Endodermal cell (in vitro differentiated cells): ENCODE measurements around the gene MSX2. TPM values are rescaled to one million over a fixed set of nuclear protein-coding genes. Genes with fewer than 3 reads are reported as not detected.
A peak's percentile ranks its signal among the peaks of the same experiment; 100 is the strongest.

Experiments used
- DNase-seq: peaks from one replicate; pipeline ENCODE4 v3.0.0-alpha.2; 2017
- H3K27ac ChIP-seq: 2 replicates; pipeline ENCODE4 v1.5.1; 2013; ENCODE audit warnings: mild to moderate bottlenecking, low read depth, low read length, moderate library complexity
- H3K27me3 ChIP-seq: 2 replicates; pipeline ENCODE4 v1.6.1; 2013; ENCODE audit warnings: mild to moderate bottlenecking, low read length, moderate library complexity; ENCODE audit not compliant: insufficient read depth, control insufficient read depth, poor library complexity, severe bottlenecking
- H3K36me3 ChIP-seq: 2 replicates; pipeline ENCODE4 v1.7.0; 2013; ENCODE audit warnings: mild to moderate bottlenecking, low read length, moderate library complexity; ENCODE audit not compliant: control insufficient read depth, insufficient read depth
- H3K4me1 ChIP-seq: one replicate; pipeline ENCODE4 v1.7.0; 2013; ENCODE audit warnings: low read length; ENCODE audit not compliant: control insufficient read depth, insufficient read depth
- H3K4me3 ChIP-seq: 2 replicates; pipeline ENCODE4 v1.5.1; 2013; ENCODE audit warnings: mild to moderate bottlenecking, low read length, moderate library complexity
- H3K9ac ChIP-seq: 2 replicates; pipeline ENCODE4 v1.6.1; 2013; ENCODE audit warnings: mild to moderate bottlenecking, low read length, moderate library complexity; ENCODE audit not compliant: poor library complexity, severe bottlenecking; ENCODE audit errors: extremely low read depth
- H3K9me3 ChIP-seq: 2 replicates; pipeline ENCODE4 v1.6.1; 2013; ENCODE audit warnings: mild to moderate bottlenecking, low read length, moderate library complexity; ENCODE audit not compliant: control insufficient read depth
- H3K27ac Mint-ChIP-seq: 2 replicates; pipeline ENCODE4 v1.8.0; 2020; ENCODE audit warnings: mixed read lengths
- H3K27me3 Mint-ChIP-seq: 2 replicates; pipeline ENCODE4 v1.8.0; 2021; ENCODE audit warnings: mild to moderate bottlenecking, mixed read lengths; ENCODE audit not compliant: insufficient read depth
- H3K36me3 Mint-ChIP-seq: 2 replicates; pipeline ENCODE4 v1.8.0; 2020; ENCODE audit warnings: low read depth, mixed read lengths
- H3K4me1 Mint-ChIP-seq: 2 replicates; pipeline ENCODE4 v1.8.0; 2020; ENCODE audit warnings: mixed read lengths
- H3K4me3 Mint-ChIP-seq: 2 replicates; pipeline ENCODE4 v1.8.0; 2020; ENCODE audit warnings: mild to moderate bottlenecking, moderate library complexity, mixed read lengths
- H3K9me3 Mint-ChIP-seq: 2 replicates; pipeline ENCODE4 v1.8.0; 2020; ENCODE audit warnings: mild to moderate bottlenecking, mixed read lengths
- WGBS, 2 experiments: methylation state at CpG; one replicate each; pipeline versions ENCODE4 v1.1.5 to v1.1.7; 2013; ENCODE audit warnings: missing lambda C conversion rate in 2 of 2, mixed read lengths in 1 of 2; ENCODE audit not compliant: insufficient coverage in 1 of 2, insufficient read length in 1 of 2; 5-methylcytosine and 5-hydroxymethylcytosine counted together
- total RNA-seq, 2 donors: library from RNA; stranded (reverse); fragmentation: NEBNext Ultra II Directional in 1 of 2; extraction: Animal tissue kit (Norgen Biotek cat#: 25700) in 1 of 2; gene quantifications; 2 replicates in 1 of 2; 3 replicates in 1 of 2; pipeline ENCODE4 v1.2.1, GENCODE V29; 2021
- TF ChIP-seq, protein P1 (sequence below): fragments of 200-600 bp; sonication (generic); conservative IDR thresholded peaks from 2 replicates; pipeline ENCODE4 v1.5.0; 2021; ENCODE audit warnings: antibody characterized with exemption, mild to moderate bottlenecking

The MSX2 gene
- total RNA-seq, 2 donors from 2014 or later: 4.2 to 20.0 TPM

GRCh38 chr5:174732036-174733020, 7.9 kb downstream of the MSX2 start:
- H3K36me3 ChIP-seq: peaks cover 7% of the 10 kb centered on the region
- DNase-seq: peak; percentile 83

DNA sequence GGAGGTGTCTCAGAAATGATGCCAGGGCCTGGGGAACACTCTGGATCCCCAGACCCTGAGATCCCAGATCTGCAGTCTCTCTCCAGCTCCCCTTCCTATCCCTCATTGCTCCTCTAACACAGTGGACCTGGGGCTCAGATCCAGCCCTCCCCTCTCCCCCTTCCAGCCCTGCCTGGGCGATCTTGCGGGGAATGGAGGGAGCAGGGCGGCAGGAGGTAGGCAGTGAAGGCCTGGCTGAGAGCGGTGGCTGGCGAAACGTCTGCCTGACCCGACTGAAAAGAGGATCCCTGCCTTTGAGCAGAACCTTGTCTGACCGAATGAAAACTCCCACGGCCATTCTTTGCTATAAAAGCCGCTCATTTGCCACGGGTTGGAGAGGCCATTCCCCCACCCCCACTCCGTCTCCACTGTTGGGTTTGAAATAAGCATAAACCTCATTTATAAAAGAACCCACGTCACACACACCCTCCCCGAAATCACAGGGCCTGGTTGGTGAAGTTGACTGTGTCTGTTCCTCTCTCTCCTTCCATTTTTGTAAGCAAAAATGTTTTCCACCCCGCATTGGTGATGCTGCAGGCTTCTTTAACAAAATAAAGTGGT, 8.8 kb downstream of the MSX2 start:
- H3K36me3 ChIP-seq: peaks cover 7% of the 10 kb centered on the region
- peaks cover 22% of the 10 kb centered on the region for H3K4me1 ChIP-seq
- Mint-ChIP-seq H3K27me3 (peaks cover 94% of the 10 kb centered on the region), H3K4me3 (peak overlapping the region; percentile 45), H3K9me3 (no peaks in the 10 kb centered on the region), H3K36me3 (peaks cover 19% of the 10 kb centered on the region), H3K27ac (no peak overlapping the region), H3K4me1 (peaks cover 58% of the 10 kb centered on the region)
- H3K9me3 ChIP-seq: no peaks in the 10 kb centered on the region
- H3K27ac ChIP-seq: peak overlapping the region; percentile 91
- peak; percentile 77 for DNase-seq
- 3 to 15% methylated on average over 10 to 15 of the region's 15 CpGs for WGBS, 2 experiments
- peaks cover 100% of the 10 kb centered on the region for H3K27me3 ChIP-seq
- TF ChIP-seq, protein P1, sequence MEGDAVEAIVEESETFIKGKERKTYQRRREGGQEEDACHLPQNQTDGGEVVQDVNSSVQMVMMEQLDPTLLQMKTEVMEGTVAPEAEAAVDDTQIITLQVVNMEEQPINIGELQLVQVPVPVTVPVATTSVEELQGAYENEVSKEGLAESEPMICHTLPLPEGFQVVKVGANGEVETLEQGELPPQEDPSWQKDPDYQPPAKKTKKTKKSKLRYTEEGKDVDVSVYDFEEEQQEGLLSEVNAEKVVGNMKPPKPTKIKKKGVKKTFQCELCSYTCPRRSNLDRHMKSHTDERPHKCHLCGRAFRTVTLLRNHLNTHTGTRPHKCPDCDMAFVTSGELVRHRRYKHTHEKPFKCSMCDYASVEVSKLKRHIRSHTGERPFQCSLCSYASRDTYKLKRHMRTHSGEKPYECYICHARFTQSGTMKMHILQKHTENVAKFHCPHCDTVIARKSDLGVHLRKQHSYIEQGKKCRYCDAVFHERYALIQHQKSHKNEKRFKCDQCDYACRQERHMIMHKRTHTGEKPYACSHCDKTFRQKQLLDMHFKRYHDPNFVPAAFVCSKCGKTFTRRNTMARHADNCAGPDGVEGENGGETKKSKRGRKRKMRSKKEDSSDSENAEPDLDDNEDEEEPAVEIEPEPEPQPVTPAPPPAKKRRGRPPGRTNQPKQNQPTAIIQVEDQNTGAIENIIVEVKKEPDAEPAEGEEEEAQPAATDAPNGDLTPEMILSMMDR: no peak
- no peak overlapping the region for H3K9ac ChIP-seq
- H3K4me3 ChIP-seq: no peak overlapping the region

More at GRCh38 chr5:174732036-174733020, 7.9 kb downstream of the MSX2 start:
- Histone ChIP-seq H3K4me3 (peak overlapping the region; percentile 68), H3K9me3 (no peaks in the 10 kb centered on the region), H3K9ac (no peak overlapping the region), H3K4me1 (peaks cover 25% of the 10 kb centered on the region), H3K27me3 (peaks cover 100% of the 10 kb centered on the region), H3K27ac (peak overlapping the region; percentile 91)
- H3K4me1 Mint-ChIP-seq: peaks cover 67% of the 10 kb centered on the region
- H3K36me3 Mint-ChIP-seq: peaks cover 19% of the 10 kb centered on the region
- TF ChIP-seq, protein P1: no peak
- WGBS, 2 experiments: 3 to 4% methylated on average over 31 to 62 of the region's 62 CpGs
- H3K4me3 Mint-ChIP-seq: peak overlapping the region; percentile 45
- H3K27ac Mint-ChIP-seq: no peak overlapping the region
- no peaks in the 10 kb centered on the region for H3K9me3 Mint-ChIP-seq
- peaks cover 99% of the 10 kb centered on the region for H3K27me3 Mint-ChIP-seq

- no peak overlapping the region for H3K27ac Mint-ChIP-seq
- WGBS, 2 experiments: 0 to 22% methylated on average over 2 to 3 of the region's 3 CpGs
Observed at GRCh38 chr5:174733836-174734235, 9.5 kb downstream of the MSX2 start.

More at GRCh38 chr5:174733836-174734235, 9.5 kb downstream of the MSX2 start:
- TF ChIP-seq, protein P1: no peak
- Mint-ChIP-seq H3K4me3 (peak overlapping the region; percentile 45), H3K4me1 (peaks cover 54% of the 10 kb centered on the region), H3K27me3 (peaks cover 90% of the 10 kb centered on the region), H3K9me3 (no peaks in the 10 kb centered on the region), H3K36me3 (peaks cover 14% of the 10 kb centered on the region)
- H3K9ac ChIP-seq: no peak overlapping the region
- H3K9me3 ChIP-seq: no peaks in the 10 kb centered on the region
- DNase-seq: no peak
- peak overlapping the region; percentile 91 for H3K27ac ChIP-seq
- H3K4me3 ChIP-seq: no peak overlapping the region
- peaks cover 22% of the 10 kb centered on the region for H3K4me1 ChIP-seq
- peaks cover 94% of the 10 kb centered on the region for H3K27me3 ChIP-seq
- H3K36me3 ChIP-seq: peaks cover 7% of the 10 kb centered on the region
